SK-N-MC (cell line): ENCODE results near the gene PAN2.

ENCODE experiments used
- DNase-seq: peaks from one replicate; pipeline ENCODE4 v3.0.0-alpha.2; 2011; ENCODE audit warnings: low read depth, low spot score
- H3K27ac ChIP-seq: fragments of 200-600 bp; sonication (generic); 2 replicates; pipeline ENCODE4 v1.5.1; 2016; ENCODE audit warnings: mixed run types
- H3K36me3 ChIP-seq: fragments of 200-600 bp; sonication (generic); 2 replicates; pipeline ENCODE4 v1.6.1; 2017; ENCODE audit warnings: antibody characterized with exemption, low read length, mixed read lengths; ENCODE audit not compliant: insufficient read depth
- H3K4me3 ChIP-seq: fragments of 200-600 bp; sonication (generic); 2 replicates; pipeline ENCODE4 v1.5.1; 2016
- H3K9ac ChIP-seq: fragments of 200-600 bp; sonication (generic); 2 replicates; pipeline ENCODE4 v1.8.0; 2017; ENCODE audit warnings: mixed run types, mixed read lengths; ENCODE audit not compliant: insufficient read length
- H3K9me3 ChIP-seq: fragments of 200-600 bp; sonication (generic); 2 replicates; pipeline ENCODE4 v1.6.1; 2017; ENCODE audit warnings: low read depth, mild to moderate bottlenecking, antibody characterized with exemption, low read length, moderate library complexity, mixed read lengths
- EZH2 ChIP-seq: fragments of 200-600 bp; sonication (generic); IDR thresholded peaks from one replicate; pipeline ENCODE4 v1.6.1; 2017; ENCODE audit warnings: antibody characterized with exemption
- FOXP2 ChIP-seq: optimal IDR thresholded peaks from 2 replicates; pipeline ENCODE3; 2011; ENCODE audit warnings: mild to moderate bottlenecking, moderate library complexity; ENCODE audit not compliant: insufficient read depth; ENCODE audit errors: extremely low read length, control extremely low read depth
- POLR2AphosphoS5 ChIP-seq: IDR thresholded peaks from 2 replicates; pipeline ENCODE4 v1.6.1; 2012; ENCODE audit warnings: mild to moderate bottlenecking, low read depth, low read length, borderline replicate concordance

Gene PAN2

GRCh38 chr12:56333679-56334489, at the start of gene PAN2:
Gene PAN2 (minus strand): TSS chr12:56334000. CDS start chr12:56333094, 906 bp downstream.
- Histone ChIP-seq H3K9ac (peak within 1 kb of the TSS; percentile 88), H3K27ac (peak within 1 kb of the TSS; percentile 95), H3K9me3 (no peaks in the 10 kb centered on the region), H3K4me3 (peak within 1 kb of the TSS; percentile 88), H3K36me3 (no peaks in the 10 kb centered on the region)
- peak; percentile 92 for DNase-seq
- TF ChIP-seq POLR2AphosphoS5 (peak; percentile 84), FOXP2 (no peak), EZH2 (no peak)

DNA sequence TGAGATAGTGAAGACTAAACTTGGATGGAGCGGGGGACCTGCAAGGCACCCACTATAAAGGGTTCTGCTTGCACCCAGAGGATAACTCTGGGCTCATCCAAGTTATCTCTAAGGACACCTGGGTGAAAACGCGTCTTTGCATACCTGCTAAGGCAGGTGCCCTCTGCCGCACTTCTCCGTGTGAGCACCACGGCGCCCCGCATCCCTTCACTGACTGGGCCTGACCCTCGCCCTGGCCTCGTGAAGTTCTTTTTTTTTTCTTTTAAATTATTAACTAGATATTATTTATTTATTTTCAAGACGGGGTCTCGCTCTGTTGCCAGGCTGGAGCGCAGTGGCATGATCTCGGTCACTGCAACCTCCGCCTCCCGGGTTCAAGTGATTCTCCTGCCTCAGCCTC, 48.8 kb upstream of the PAN2 start:
- H3K27ac ChIP-seq = no peak overlapping the region
- TF ChIP-seq EZH2 = no peak
- TF ChIP-seq POLR2AphosphoS5 = no peak
- no peak for TF ChIP-seq FOXP2
- H3K4me3 ChIP-seq = no peak overlapping the region
- no peak overlapping the region for H3K9ac ChIP-seq
- no peaks in the 10 kb centered on the region for H3K9me3 ChIP-seq
- no peak for DNase-seq
- no peaks in the 10 kb centered on the region for H3K36me3 ChIP-seq

- Histone ChIP-seq H3K4me3 (no peak overlapping the region), H3K9ac (no peak overlapping the region), H3K9me3 (no peaks in the 10 kb centered on the region), H3K27ac (no peak overlapping the region), H3K36me3 (no peaks in the 10 kb centered on the region)
- DNase-seq = no peak
- no peak for TF ChIP-seq POLR2AphosphoS5
- no peak for TF ChIP-seq EZH2
- no peak for TF ChIP-seq FOXP2
Observed at GRCh38 chr12:56377989-56378316, 44.2 kb upstream of the PAN2 start.

- no peak overlapping the region for H3K4me3 ChIP-seq
- DNase-seq = no peak
- no peaks in the 10 kb centered on the region for H3K36me3 ChIP-seq
- TF ChIP-seq FOXP2 = no peak
- TF ChIP-seq POLR2AphosphoS5 = no peak
- no peak for TF ChIP-seq EZH2
- no peak overlapping the region for H3K9ac ChIP-seq
- no peak overlapping the region for H3K27ac ChIP-seq
- no peaks in the 10 kb centered on the region for H3K9me3 ChIP-seq
Observed at GRCh38 chr12:56377310-56377988, 43.6 kb upstream of the PAN2 start.

DNA sequence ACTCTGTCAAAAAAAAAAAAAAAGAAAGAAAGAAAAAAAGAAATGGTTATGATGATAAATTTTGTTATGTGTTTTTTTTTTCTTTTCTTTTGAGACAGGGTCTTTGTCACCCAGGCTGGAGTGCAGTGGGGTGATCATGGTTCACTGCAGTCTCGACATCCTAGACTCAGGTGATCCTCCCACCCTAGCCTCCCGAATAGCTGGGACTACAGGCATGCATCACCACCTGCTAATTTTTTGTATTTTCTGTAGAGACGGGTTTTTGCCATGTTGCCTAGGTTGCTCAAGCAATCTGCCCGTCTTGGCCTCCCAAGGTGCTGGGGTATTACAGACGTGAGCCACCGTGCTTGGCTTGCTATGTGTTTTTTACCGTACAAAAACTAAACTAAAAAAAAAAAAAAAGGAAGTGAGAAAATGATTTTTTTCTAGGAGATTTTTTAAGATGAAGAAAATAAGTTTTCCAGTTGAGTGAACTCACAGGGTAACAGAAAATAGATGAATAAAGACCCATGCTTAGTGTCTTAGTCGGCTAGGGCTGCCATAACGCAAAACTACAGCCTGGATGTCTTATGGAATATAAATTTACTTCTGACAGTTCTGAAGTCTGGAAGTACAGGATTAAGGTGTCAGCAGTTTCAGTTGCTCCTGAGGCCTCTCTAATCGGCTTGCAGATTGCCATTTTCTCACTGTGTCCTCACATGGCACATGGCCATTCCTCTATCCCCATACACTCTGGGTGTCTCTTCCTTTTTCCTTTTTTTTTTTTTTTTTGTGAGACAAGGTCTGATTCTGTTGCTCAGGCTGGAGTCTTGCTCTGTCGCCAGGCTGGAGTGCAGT, 42.0 kb upstream of the PAN2 start:
- no peaks in the 10 kb centered on the region for H3K9me3 ChIP-seq
- no peak overlapping the region for H3K27ac ChIP-seq
- no peak overlapping the region for H3K4me3 ChIP-seq
- TF ChIP-seq FOXP2 (no peak), POLR2AphosphoS5 (no peak), EZH2 (no peak)
- H3K36me3 ChIP-seq = no peaks in the 10 kb centered on the region
- no peak for DNase-seq
- H3K9ac ChIP-seq = no peak overlapping the region

DNA sequence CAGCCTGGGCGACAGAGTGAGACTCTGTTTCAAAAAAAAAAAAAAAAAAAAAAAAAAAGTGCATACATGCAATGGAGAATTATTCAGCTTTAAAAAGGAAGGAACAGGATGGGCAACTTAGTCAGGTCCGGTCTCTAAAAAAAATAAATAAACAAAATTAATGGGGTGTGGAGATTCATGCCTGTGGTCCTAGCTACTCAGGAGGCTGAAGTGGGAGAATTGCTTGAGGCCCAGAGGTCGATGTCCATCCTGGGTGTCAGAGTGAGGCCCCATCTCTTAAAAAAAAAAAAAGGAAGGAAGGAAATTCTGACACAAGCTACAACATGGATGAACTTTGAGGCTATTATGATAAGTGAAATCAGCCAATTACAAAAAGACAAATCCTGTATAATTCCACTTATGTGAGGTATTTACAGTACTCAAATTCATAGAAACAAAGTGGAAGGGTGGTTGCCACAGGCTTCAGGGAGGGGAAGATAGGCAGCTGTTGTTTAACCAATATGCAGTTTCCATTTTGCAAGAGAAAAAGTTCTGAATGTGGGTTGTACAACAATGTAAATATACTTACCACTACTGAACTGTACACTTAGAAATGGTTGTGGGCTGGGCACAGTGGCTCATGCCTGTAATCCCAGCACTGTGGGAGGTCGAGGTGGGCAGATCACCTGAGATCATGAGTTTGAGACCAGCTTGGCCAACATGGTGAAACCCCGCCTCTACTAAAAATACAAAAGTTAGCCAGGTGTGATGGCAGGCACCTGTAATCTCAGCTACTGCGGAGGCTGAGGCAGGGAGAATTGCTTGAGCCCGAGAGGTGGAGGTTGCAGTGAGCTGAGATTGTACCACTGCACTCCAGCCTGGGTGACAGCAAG, 41.2 kb upstream of the PAN2 start:
- DNase-seq = no peak
- H3K36me3 ChIP-seq = no peaks in the 10 kb centered on the region
- no peak overlapping the region for H3K4me3 ChIP-seq

GRCh38 chr12:56373515-56373914, 39.7 kb upstream of the PAN2 start:
- Histone ChIP-seq H3K36me3 (no peaks in the 10 kb centered on the region), H3K4me3 (no peak overlapping the region), H3K27ac (no peak overlapping the region), H3K9me3 (no peaks in the 10 kb centered on the region), H3K9ac (no peak overlapping the region)
- no peak for TF ChIP-seq EZH2
- no peak for TF ChIP-seq POLR2AphosphoS5
- TF ChIP-seq FOXP2 = no peak
- no peak for DNase-seq

More for the DNA sequence above, 41.2 kb upstream of the PAN2 start:
- H3K9ac ChIP-seq = no peak overlapping the region
- no peaks in the 10 kb centered on the region for H3K9me3 ChIP-seq
- no peak for TF ChIP-seq EZH2
- no peak for TF ChIP-seq FOXP2
- TF ChIP-seq POLR2AphosphoS5 = no peak
- H3K27ac ChIP-seq = no peak overlapping the region
